Duodenal mucosa (tissue), 2 donors: ENCODE results near the gene ATP8A2.
"Not testable (repeated sequence)": the region's sequence is repeated elsewhere in the genome, so short reads cannot be mapped to it uniquely, and the experiment has no call there.

ENCODE experiments used
- H3K27ac ChIP-seq: one replicate; pipeline ENCODE4 v1.7.0; 2013; ENCODE audit warnings: low read depth, low read length
- H3K27me3 ChIP-seq, 2 donors: one replicate each; pipeline ENCODE4 v1.7.0; 2013; ENCODE audit warnings: low read length in 2 of 2, control low read depth in 1 of 2; ENCODE audit not compliant: insufficient read depth in 2 of 2, control insufficient read depth in 1 of 2
- H3K36me3 ChIP-seq, 2 donors: one replicate each; pipeline ENCODE4 v1.7.0; 2013; ENCODE audit warnings: low read length in 2 of 2, control low read depth in 1 of 2; ENCODE audit not compliant: insufficient read depth in 2 of 2, control insufficient read depth in 1 of 2
- H3K4me1 ChIP-seq, 2 donors: one replicate each; pipeline ENCODE4 v1.7.0; 2013; ENCODE audit warnings: low read length in 2 of 2, control low read depth in 1 of 2; ENCODE audit not compliant: insufficient read depth in 2 of 2, control insufficient read depth in 1 of 2
- H3K4me3 ChIP-seq, 2 donors: one replicate each; pipeline ENCODE4 v1.7.0; 2013; ENCODE audit warnings: low read length in 2 of 2, low read depth in 1 of 2
- H3K9ac ChIP-seq, 2 donors: one replicate each; pipeline ENCODE4 v1.7.0; 2013; ENCODE audit warnings: low read length in 2 of 2, low read depth in 1 of 2
- H3K9me3 ChIP-seq, 2 donors: one replicate each; pipeline ENCODE4 v1.7.0; 2013; ENCODE audit warnings: low read length in 2 of 2, control low read depth in 1 of 2; ENCODE audit not compliant: control insufficient read depth in 1 of 2

Gene ATP8A2

DNA sequence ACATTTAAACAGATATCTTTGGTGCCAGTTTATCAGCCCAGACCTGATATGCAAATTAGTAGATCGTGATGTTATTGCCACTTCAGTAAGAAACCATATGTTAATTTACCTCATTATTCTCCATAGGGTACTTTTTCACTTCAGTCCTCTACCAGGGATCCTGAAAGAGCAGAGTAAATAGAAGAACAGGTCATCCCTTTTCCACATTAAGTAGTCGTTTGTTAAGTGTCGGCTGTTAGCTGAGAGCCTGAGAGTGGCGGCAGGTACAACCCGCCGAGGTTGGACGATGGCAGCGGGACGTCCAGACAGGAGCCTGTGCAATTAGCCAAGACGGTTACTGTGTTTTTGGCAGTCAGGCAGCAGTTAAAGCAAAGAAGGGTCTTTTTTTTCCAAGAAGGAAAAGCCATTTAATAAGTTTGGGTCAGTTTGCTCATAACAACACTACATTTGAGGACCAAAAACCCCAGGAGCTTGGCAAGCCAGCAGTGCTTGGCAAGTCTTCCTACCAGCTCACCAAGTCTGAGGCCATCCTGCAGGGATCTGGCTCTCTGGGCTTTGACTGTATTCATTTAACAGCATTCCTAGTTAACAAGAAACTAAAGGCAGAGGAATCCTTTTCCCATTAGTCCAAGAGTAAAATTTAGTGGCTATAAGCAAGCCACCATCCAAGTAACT is 448.2 kb downstream of the ATP8A2 start:
- H3K27ac ChIP-seq: no peak overlapping the region
- H3K4me1 ChIP-seq: no peaks in the 10 kb centered on the region
- no peaks in the 10 kb centered on the region for H3K9me3 ChIP-seq
- H3K27me3 ChIP-seq: no peaks in the 10 kb centered on the region
- H3K9ac ChIP-seq: no peak overlapping the region
- no peaks in the 10 kb centered on the region for H3K36me3 ChIP-seq
- no peak overlapping the region for H3K4me3 ChIP-seq

DNA sequence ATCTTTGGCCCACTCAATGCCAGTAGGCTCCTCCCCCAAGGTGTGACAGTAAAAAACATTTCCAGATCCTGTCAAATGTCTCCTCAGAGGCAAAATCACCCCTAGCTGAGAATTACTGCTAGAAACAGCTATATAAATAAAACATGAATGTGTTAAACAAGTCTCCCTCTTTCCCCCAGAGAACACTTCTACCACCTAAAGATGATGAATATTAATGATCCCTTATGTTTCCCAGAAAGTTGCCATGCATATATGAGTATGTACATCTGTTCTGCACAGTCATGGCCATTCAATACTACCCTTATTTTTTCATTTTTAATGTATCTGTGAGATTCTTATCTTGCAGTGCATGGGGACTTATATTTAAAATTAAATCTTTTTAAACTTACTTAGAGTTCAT is 450.0 kb downstream of the ATP8A2 start:
- no peaks in the 10 kb centered on the region for H3K4me1 ChIP-seq
- H3K27me3 ChIP-seq: no peaks in the 10 kb centered on the region
- H3K9me3 ChIP-seq: no peaks in the 10 kb centered on the region
- no peak overlapping the region for H3K9ac ChIP-seq
- no peak overlapping the region for H3K27ac ChIP-seq
- H3K36me3 ChIP-seq: no peaks in the 10 kb centered on the region
- H3K4me3 ChIP-seq: no peak overlapping the region

- H3K4me3 ChIP-seq, H3K4me1 ChIP-seq, H3K9ac ChIP-seq, H3K27me3 ChIP-seq, H3K9me3 ChIP-seq, H3K27ac ChIP-seq, H3K36me3 ChIP-seq: not testable (repeated sequence)
Observed at GRCh38 chr13:25827221-25827620, 455.4 kb downstream of the ATP8A2 start.

DNA sequence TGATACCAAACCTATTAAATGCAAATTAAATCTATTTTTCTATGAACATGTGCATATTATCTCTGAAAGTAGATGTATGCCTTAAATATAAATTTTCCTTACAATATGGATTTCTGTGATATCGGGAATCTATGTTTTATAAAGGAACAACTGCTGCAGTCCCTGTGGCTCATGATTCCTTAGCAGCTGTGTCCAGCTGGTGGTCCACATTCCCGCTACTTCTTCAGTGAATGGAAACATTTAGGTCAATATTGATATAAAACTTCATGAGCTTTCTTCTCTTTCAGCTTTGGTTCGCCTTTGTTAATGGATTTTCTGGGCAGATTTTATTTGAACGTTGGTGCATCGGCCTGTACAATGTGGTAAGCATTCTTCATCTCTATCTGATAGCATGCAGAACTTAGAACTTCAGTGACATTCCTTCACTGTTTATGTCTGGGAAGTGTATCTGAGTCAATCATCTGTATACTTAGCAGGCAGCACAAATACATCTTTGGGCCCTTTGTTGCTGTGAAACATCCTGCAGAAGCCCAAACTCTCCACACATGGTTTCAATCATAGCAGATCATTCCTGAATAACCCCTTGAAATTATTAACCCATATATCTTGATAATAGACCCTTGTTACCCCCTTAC is 456.2 kb downstream of the ATP8A2 start:
- Histone ChIP-seq H3K4me1 (no peaks in the 10 kb centered on the region), H3K9me3 (no peaks in the 10 kb centered on the region), H3K4me3 (no peak overlapping the region), H3K27me3 (no peaks in the 10 kb centered on the region), H3K27ac (no peak overlapping the region), H3K9ac (no peak overlapping the region), H3K36me3 (no peaks in the 10 kb centered on the region)

GRCh38 chr13:25833761-25834160 is 462.0 kb downstream of the ATP8A2 start:
- H3K4me3 ChIP-seq: no peak overlapping the region
- H3K36me3 ChIP-seq: no peaks in the 10 kb centered on the region
- no peaks in the 10 kb centered on the region for H3K27me3 ChIP-seq
- H3K27ac ChIP-seq: no peak overlapping the region
- no peak overlapping the region for H3K9ac ChIP-seq
- H3K9me3 ChIP-seq: no peaks in the 10 kb centered on the region
- no peaks in the 10 kb centered on the region for H3K4me1 ChIP-seq

DNA sequence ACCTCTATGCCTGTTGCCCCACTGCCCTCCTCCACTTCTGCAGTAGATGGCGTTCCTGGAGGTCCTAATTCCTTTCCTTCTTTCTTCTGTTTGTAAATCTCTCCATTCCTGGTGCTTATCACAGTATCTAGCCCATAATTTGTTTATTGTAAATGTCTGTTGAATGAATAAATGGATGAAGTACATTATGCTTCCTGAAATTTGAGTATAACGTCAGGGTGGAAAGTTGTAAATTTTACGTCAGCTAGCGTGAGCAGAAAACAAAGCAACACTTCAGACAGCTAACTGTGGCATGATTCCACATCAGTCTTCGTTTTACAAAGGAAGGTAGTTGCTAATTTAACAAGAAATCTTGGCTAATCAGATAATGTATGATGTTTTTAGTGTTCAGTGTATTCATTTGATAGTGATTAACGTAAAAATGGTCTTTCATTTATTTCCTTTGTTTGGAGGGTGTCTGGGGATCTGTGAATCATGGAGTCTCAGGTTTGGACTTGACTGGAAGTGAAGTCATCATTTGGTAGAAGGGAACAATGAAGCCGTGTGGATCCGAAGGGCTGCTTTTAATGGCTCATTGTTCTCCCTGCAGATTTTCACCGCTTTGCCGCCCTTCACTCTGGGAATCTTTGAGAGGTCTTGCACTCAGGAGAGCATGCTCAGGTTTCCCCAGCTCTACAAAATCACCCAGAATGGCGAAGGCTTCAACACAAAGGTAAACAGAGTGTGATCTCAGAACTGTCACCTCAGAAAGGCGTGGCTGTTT is 465.0 kb downstream of the ATP8A2 start:
- Histone ChIP-seq H3K27ac (no peak overlapping the region), H3K9ac (no peak overlapping the region), H3K27me3 (no peaks in the 10 kb centered on the region), H3K4me1 (no peaks in the 10 kb centered on the region), H3K9me3 (no peaks in the 10 kb centered on the region), H3K36me3 (no peaks in the 10 kb centered on the region), H3K4me3 (no peak overlapping the region)

GRCh38 chr13:25839371-25839770 is 467.6 kb downstream of the ATP8A2 start:
- Histone ChIP-seq H3K4me3 (no peak overlapping the region), H3K27ac (no peak overlapping the region), H3K9ac (no peak overlapping the region), H3K9me3 (no peaks in the 10 kb centered on the region), H3K27me3 (no peaks in the 10 kb centered on the region), H3K4me1 (no peaks in the 10 kb centered on the region), H3K36me3 (no peaks in the 10 kb centered on the region)

- Histone ChIP-seq H3K27ac (no peak overlapping the region), H3K36me3 (no peaks in the 10 kb centered on the region), H3K4me3 (no peak overlapping the region), H3K9ac (no peak overlapping the region), H3K4me1 (no peaks in the 10 kb centered on the region), H3K27me3 (no peaks in the 10 kb centered on the region), H3K9me3 (no peaks in the 10 kb centered on the region)
Observed at GRCh38 chr13:25840261-25840660, 468.5 kb downstream of the ATP8A2 start.

DNA sequence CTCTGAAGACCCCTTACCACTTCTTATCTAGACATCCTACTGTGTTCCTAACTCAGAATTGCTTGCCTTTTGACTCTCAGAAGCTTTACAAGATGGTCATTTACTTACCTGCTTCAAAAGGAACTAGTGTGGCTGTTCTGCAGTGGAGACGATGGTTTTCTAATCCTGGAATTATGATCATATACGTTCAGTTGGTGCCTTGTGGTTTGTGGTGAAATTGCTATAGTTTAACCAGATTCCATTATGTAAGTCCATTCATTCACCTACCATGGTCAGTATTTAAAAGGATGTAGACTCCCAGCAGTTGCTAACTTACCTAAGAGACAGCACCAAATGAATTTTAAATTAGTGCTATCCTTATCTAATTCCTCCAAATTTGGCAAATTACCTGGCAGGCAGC is 469.2 kb downstream of the ATP8A2 start:
- Histone ChIP-seq H3K9ac (no peak overlapping the region), H3K27ac (no peak overlapping the region), H3K9me3 (no peaks in the 10 kb centered on the region), H3K27me3 (no peaks in the 10 kb centered on the region), H3K4me3 (no peak overlapping the region), H3K36me3 (no peaks in the 10 kb centered on the region), H3K4me1 (no peaks in the 10 kb centered on the region)

DNA sequence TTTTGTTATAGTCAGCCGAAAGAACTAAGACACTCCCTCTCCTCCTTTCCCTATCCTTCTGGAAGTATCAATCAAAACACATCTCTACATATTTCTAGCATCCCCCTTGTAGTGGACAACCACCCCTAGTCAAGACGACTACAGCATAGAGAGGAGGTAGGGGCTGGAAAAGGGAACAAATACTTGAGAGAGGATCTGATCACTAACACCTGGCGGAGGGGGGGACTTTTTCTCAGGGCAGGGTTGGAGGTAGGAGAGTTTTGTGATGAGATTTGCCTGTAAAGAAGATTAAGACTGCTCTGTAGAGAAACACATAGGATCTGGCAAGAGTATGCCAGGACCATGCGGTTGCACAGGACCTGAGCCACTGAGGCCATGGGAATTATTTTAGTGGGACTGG is 471.9 kb downstream of the ATP8A2 start:
- Histone ChIP-seq H3K4me3 (no peak overlapping the region), H3K27me3 (no peaks in the 10 kb centered on the region), H3K4me1 (peaks cover 16 to 18% of the 10 kb centered on the region in 2 donors), H3K9ac (no peak overlapping the region), H3K9me3 (no peaks in the 10 kb centered on the region), H3K27ac (no peak overlapping the region), H3K36me3 (no peaks in the 10 kb centered on the region)
